ENCODE data around the gene ALDH1A2. TPM values are rescaled to one million over a fixed set of nuclear protein-coding genes. Genes with fewer than 3 reads are reported as not detected.
"Not testable (repeated sequence)": the region's sequence is repeated elsewhere in the genome, so short reads cannot be mapped to it uniquely, and the experiment has no call there.

The ALDH1A2 gene
- polyA plus RNA-seq, 1 donor from 2014 or later = 0.24 TPM

DNA sequence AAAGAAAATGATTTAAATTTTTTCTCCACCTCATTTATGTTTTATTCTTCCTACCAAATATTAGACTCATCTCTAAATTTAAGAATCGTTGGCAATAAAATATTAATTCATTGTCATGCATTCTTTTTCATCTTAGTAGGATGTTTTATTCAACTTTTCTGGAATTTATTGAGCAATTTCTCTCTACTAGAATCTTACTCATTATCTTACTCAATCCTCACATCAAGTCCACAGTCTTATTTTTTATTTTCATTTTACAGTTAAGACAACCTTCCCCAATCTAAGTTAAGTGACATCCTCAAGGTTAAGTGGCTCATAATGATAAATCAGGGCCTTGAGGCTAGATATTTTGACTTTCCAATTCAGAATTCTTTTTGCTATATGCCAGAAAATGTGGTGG lies 15.9 kb upstream of the ALDH1A2 start:
- H3K27ac ChIP-seq (ENCODE audit: low read length) = no peak overlapping the region
- no peak overlapping the region for H2AFZ ChIP-seq (ENCODE audit: low read depth, low read length)
- no peak overlapping the region for H3K4me3 ChIP-seq (ENCODE audit: low read length)
- TF ChIP-seq RAD21 (conservative IDR thresholded peaks at IDR 0.05) (no peak), MXI1 (conservative IDR thresholded peaks at IDR 0.05; ENCODE audit: poor library complexity, severe bottlenecking) (no peak), CTCF (IDR thresholded peaks at IDR 0.05; ENCODE audit: poor library complexity, severe bottlenecking) (no peak), SMC3 (conservative IDR thresholded peaks at IDR 0.05; ENCODE audit: poor library complexity) (no peak), EZH2 (IDR thresholded peaks at IDR 0.05; ENCODE audit: borderline replicate concordance, insufficient read depth, low read length, poor library complexity, severe bottlenecking) (no peak), TAF1 (IDR thresholded peaks at IDR 0.05; ENCODE audit: low read depth) (no peak), EP300 (conservative IDR thresholded peaks at IDR 0.05; ENCODE audit: poor library complexity, severe bottlenecking) (no peak), POLR2AphosphoS5 (IDR thresholded peaks at IDR 0.05) (no peak), REST (IDR thresholded peaks at IDR 0.05; ENCODE audit: borderline replicate concordance) (no peak)
- H4K20me1 ChIP-seq (ENCODE audit: insufficient read depth) = no peaks in the 10 kb centered on the region
- no peak overlapping the region for H3K9ac ChIP-seq (ENCODE audit: low read length)
- no peaks in the 10 kb centered on the region for H3K9me2 ChIP-seq (ENCODE audit: insufficient read depth, low read length)
- H3K27me3 ChIP-seq (ENCODE audit: insufficient read depth, low read depth, low read length) = no peaks in the 10 kb centered on the region
- no peaks in the 10 kb centered on the region for H3K36me3 ChIP-seq (ENCODE audit: insufficient read depth, low read length)
- no peaks in the 10 kb centered on the region for H3K79me2 ChIP-seq (replicated peaks; ENCODE audit: insufficient read depth, low read length)
- no peaks in the 10 kb centered on the region for H3F3A ChIP-seq (ENCODE audit: insufficient read depth, low read length, poor library complexity, severe bottlenecking)
- no peaks in the 10 kb centered on the region for H3K9me3 ChIP-seq (ENCODE audit: low read length)
- no peak overlapping the region for H3K4me2 ChIP-seq (ENCODE audit: low read length)

- H3K9ac ChIP-seq (ENCODE audit: low read length); H3K27ac ChIP-seq (ENCODE audit: low read length); H2AFZ ChIP-seq (ENCODE audit: low read depth, low read length); H3K36me3 ChIP-seq (ENCODE audit: insufficient read depth, low read length); H3K4me3 ChIP-seq (ENCODE audit: low read length); H3K9me2 ChIP-seq (ENCODE audit: insufficient read depth, low read length); H3K4me2 ChIP-seq (ENCODE audit: low read length); H3K79me2 ChIP-seq (replicated peaks; ENCODE audit: insufficient read depth, low read length); H3K9me3 ChIP-seq (ENCODE audit: low read length); H3F3A ChIP-seq (ENCODE audit: insufficient read depth, low read length, poor library complexity, severe bottlenecking); H3K27me3 ChIP-seq (ENCODE audit: insufficient read depth, low read depth, low read length); H4K20me1 ChIP-seq (ENCODE audit: insufficient read depth): not testable (repeated sequence)
Observed at GRCh38 chr15:58080959-58081358, 15.4 kb upstream of the ALDH1A2 start.

- no peak for TF ChIP-seq SMC3 (conservative IDR thresholded peaks at IDR 0.05; ENCODE audit: poor library complexity)
- TF ChIP-seq RAD21 (conservative IDR thresholded peaks at IDR 0.05) = no peak
- TF ChIP-seq EZH2 (IDR thresholded peaks at IDR 0.05; ENCODE audit: borderline replicate concordance, insufficient read depth, low read length, poor library complexity, severe bottlenecking) = no peak
- no peak for TF ChIP-seq MXI1 (conservative IDR thresholded peaks at IDR 0.05; ENCODE audit: poor library complexity, severe bottlenecking)
- TF ChIP-seq REST (IDR thresholded peaks at IDR 0.05; ENCODE audit: borderline replicate concordance) = no peak
- TF ChIP-seq POLR2AphosphoS5 (IDR thresholded peaks at IDR 0.05) = no peak
- TF ChIP-seq EP300 (conservative IDR thresholded peaks at IDR 0.05; ENCODE audit: poor library complexity, severe bottlenecking) = no peak
- no peak for TF ChIP-seq CTCF (IDR thresholded peaks at IDR 0.05; ENCODE audit: poor library complexity, severe bottlenecking)
- no peak for TF ChIP-seq TAF1 (IDR thresholded peaks at IDR 0.05; ENCODE audit: low read depth)
Observed at GRCh38 chr15:58080398-58080797, 14.9 kb upstream of the ALDH1A2 start.

More at GRCh38 chr15:58080398-58080797, 14.9 kb upstream of the ALDH1A2 start:
- Histone ChIP-seq H4K20me1 (ENCODE audit: insufficient read depth) (no peaks in the 10 kb centered on the region), H3K4me3 (ENCODE audit: low read length) (no peak overlapping the region), H3K27me3 (ENCODE audit: insufficient read depth, low read depth, low read length) (no peaks in the 10 kb centered on the region), H3K27ac (ENCODE audit: low read length) (no peak overlapping the region), H3K4me2 (ENCODE audit: low read length) (no peak overlapping the region), H3K36me3 (ENCODE audit: insufficient read depth, low read length) (no peaks in the 10 kb centered on the region), H3K9ac (ENCODE audit: low read length) (no peak overlapping the region), H3K9me3 (ENCODE audit: low read length) (no peaks in the 10 kb centered on the region), H2AFZ (ENCODE audit: low read depth, low read length) (no peak overlapping the region), H3F3A (ENCODE audit: insufficient read depth, low read length, poor library complexity, severe bottlenecking) (no peaks in the 10 kb centered on the region), H3K9me2 (ENCODE audit: insufficient read depth, low read length) (no peaks in the 10 kb centered on the region), H3K79me2 (replicated peaks; ENCODE audit: insufficient read depth, low read length) (no peaks in the 10 kb centered on the region)

Data from neural cell (in vitro differentiated cells).